HEK293 (cell line): ENCODE measurements around the gene CHCHD6.

Source experiments
- CTCF ChIA-PET: fragments of 350-600 bp; formaldehyde crosslinking; extraction: SDS; loops from one replicate; lab custom pipeline; 2021; ENCODE audit warnings: antibody characterized with exemption; lab: Yijun Ruan, JAX
- POLR2A ChIA-PET: fragments of 300-600 bp; formaldehyde crosslinking; extraction: SDS; loops from one replicate; lab custom pipeline; 2020; ENCODE audit warnings: antibody characterized with exemption, inconsistent platforms; lab: Yijun Ruan, JAX
- H3K27ac ChIP-seq: fragments of 200-500 bp; sonication (Bioruptor generic); 2 replicates; pipeline ENCODE4 v1.5.1; 2014; ENCODE audit warnings: low read depth, low read length, control low read depth, inconsistent platforms; ENCODE audit errors: extremely low read depth
- H3K36me3 ChIP-seq, 2 experiments: fragments of 200-500 bp in 1 of 2; sonication (Bioruptor generic) in 1 of 2; 1 replicate in 1 of 2; 2 replicates in 1 of 2; pipeline ENCODE4 v1.5.1; 2014 to 2017; ENCODE audit warnings: inconsistent platforms in 2 of 2, low read length in 2 of 2; ENCODE audit not compliant: control insufficient read depth in 2 of 2, insufficient read depth in 1 of 2
- H3K4me1 ChIP-seq: fragments of 200-500 bp; sonication (Bioruptor generic); 2 replicates; pipeline ENCODE4 v1.5.1; 2014; ENCODE audit warnings: mild to moderate bottlenecking, low read length, inconsistent platforms; ENCODE audit not compliant: control insufficient read depth, insufficient read depth
- H3K4me3 ChIP-seq: 2 replicates; pipeline ENCODE4 v1.5.1; 2011; ENCODE audit warnings: low read depth, mild to moderate bottlenecking, control low read depth, low read length, moderate library complexity
- H3K9me3 ChIP-seq: fragments of 200-500 bp; sonication (Bioruptor generic); 2 replicates; pipeline ENCODE4 v1.5.1; 2014; ENCODE audit warnings: low read depth, low read length, inconsistent platforms; ENCODE audit not compliant: control insufficient read depth, insufficient read depth
- EGR2 ChIP-seq: fragments of 450-650 bp; formaldehyde crosslinking; IDR thresholded peaks from 2 replicates; pipeline ENCODE4 v1.5.1; 2016; ENCODE audit warnings: low read depth, missing biosample characterization, missing genetic modification characterization
- GLI2 ChIP-seq: fragments of 450-650 bp; formaldehyde crosslinking; IDR thresholded peaks from 2 replicates; pipeline ENCODE4; 2017; ENCODE audit warnings: missing biosample characterization, missing genetic modification characterization, low read depth, borderline replicate concordance
- IKZF3 ChIP-seq: fragments of 450-650 bp; IDR thresholded peaks from 2 replicates; pipeline ENCODE4 v1.5.0; 2018; ENCODE audit warnings: missing biosample characterization, mild to moderate bottlenecking, missing genetic modification characterization, moderate library complexity
- SP7 ChIP-seq: fragments of 450-650 bp; formaldehyde crosslinking; IDR thresholded peaks from 2 replicates; pipeline ENCODE4 v1.5.1; 2016; ENCODE audit warnings: missing biosample characterization, missing genetic modification characterization
- ZBTB17 ChIP-seq: fragments of 450-650 bp; formaldehyde crosslinking; IDR thresholded peaks from 2 replicates; pipeline ENCODE4 v1.5.1; 2016; ENCODE audit warnings: missing biosample characterization, missing genetic modification characterization
- ZEB2 ChIP-seq: fragments of 450-650 bp; formaldehyde crosslinking; IDR thresholded peaks from 2 replicates; pipeline ENCODE4 v1.5.1; 2016; ENCODE audit warnings: missing biosample characterization, missing genetic modification characterization
- ZIC2 ChIP-seq: fragments of 450-650 bp; formaldehyde crosslinking; IDR thresholded peaks from 2 replicates; pipeline ENCODE4 v1.5.1; 2016; ENCODE audit warnings: missing biosample characterization, missing genetic modification characterization
- ZNF146 ChIP-seq: fragments of 450-650 bp; formaldehyde crosslinking; IDR thresholded peaks from 2 replicates; pipeline ENCODE4 v1.5.1; 2016; ENCODE audit warnings: missing biosample characterization, missing genetic modification characterization
- ZNF214 ChIP-seq: fragments of 450-650 bp; formaldehyde crosslinking; IDR thresholded peaks from 2 replicates; pipeline ENCODE4 v1.5.1; 2017; ENCODE audit warnings: missing biosample characterization, mild to moderate bottlenecking, missing genetic modification characterization, borderline replicate concordance
- ZNF221 ChIP-seq: fragments of 450-650 bp; formaldehyde crosslinking; IDR thresholded peaks from 2 replicates; pipeline ENCODE4 v1.5.1; 2017; ENCODE audit warnings: missing biosample characterization, missing genetic modification characterization, borderline replicate concordance
- ZNF510 ChIP-seq: fragments of 450-650 bp; formaldehyde crosslinking; IDR thresholded peaks from 2 replicates; pipeline ENCODE4 v1.5.1; 2018; ENCODE audit warnings: mild to moderate bottlenecking, missing genetic modification characterization, missing biosample characterization; ENCODE audit not compliant: insufficient replicate concordance
- ZNF529 ChIP-seq: fragments of 450-650 bp; formaldehyde crosslinking; IDR thresholded peaks from 2 replicates; pipeline ENCODE4 v1.5.1; 2017; ENCODE audit warnings: missing genetic modification characterization, missing biosample characterization; ENCODE audit not compliant: insufficient replicate concordance
- ZNF629 ChIP-seq: fragments of 450-650 bp; formaldehyde crosslinking; IDR thresholded peaks from 2 replicates; pipeline ENCODE4 v1.5.1; 2017; ENCODE audit warnings: missing biosample characterization, missing genetic modification characterization
- TF ChIP-seq, protein P1 (sequence below): fragments of 450-650 bp; formaldehyde crosslinking; IDR thresholded peaks from 2 replicates; pipeline ENCODE4 v1.5.1; 2017; ENCODE audit warnings: missing biosample characterization, missing genetic modification characterization
- TF ChIP-seq, protein P2 (sequence below): fragments of 450-650 bp; formaldehyde crosslinking; IDR thresholded peaks from 2 replicates; pipeline ENCODE4 v1.5.1; 2016; ENCODE audit warnings: missing biosample characterization, missing genetic modification characterization
- TF ChIP-seq, protein P3 (sequence below): fragments of 450-650 bp; formaldehyde crosslinking; IDR thresholded peaks from 2 replicates; pipeline ENCODE4 v1.5.1; 2016; ENCODE audit warnings: missing biosample characterization, missing genetic modification characterization
- TF ChIP-seq, protein P4 (sequence below): fragments of 450-650 bp; formaldehyde crosslinking; IDR thresholded peaks from 2 replicates; pipeline ENCODE4 v1.5.1; 2016; ENCODE audit warnings: missing biosample characterization, missing genetic modification characterization
- TF ChIP-seq, protein P5 (sequence below): fragments of 450-650 bp; formaldehyde crosslinking; IDR thresholded peaks from 2 replicates; pipeline ENCODE4 v1.5.1; 2017; ENCODE audit warnings: missing biosample characterization, missing genetic modification characterization

The CHCHD6 gene

DNA sequence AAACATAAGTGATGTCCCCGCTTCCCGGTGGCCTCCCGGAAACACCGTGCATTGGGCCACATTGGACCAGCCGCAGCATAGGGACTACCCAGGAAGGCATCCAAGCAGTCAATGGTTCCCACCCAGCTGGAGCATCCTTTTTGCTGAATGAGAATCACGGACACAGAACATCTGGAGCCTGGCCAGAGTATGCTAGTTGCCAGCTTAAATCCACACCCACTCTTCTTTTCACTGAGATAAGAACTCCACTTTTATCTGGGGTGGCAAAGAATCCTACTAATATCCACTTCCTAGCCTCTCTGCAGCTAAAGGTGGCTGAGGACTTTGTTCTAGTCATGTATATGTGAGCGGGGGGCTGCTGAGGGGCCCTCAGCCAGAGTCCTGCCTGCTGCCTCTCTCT lies 183.6 kb downstream of the CHCHD6 start:
- POLR2A ChIA-PET: no interaction called here
- CTCF ChIA-PET: no interaction called here
- TF ChIP-seq, protein P1, sequence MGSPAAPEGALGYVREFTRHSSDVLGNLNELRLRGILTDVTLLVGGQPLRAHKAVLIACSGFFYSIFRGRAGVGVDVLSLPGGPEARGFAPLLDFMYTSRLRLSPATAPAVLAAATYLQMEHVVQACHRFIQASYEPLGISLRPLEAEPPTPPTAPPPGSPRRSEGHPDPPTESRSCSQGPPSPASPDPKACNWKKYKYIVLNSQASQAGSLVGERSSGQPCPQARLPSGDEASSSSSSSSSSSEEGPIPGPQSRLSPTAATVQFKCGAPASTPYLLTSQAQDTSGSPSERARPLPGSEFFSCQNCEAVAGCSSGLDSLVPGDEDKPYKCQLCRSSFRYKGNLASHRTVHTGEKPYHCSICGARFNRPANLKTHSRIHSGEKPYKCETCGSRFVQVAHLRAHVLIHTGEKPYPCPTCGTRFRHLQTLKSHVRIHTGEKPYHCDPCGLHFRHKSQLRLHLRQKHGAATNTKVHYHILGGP (tag by site-specific recombination): no peak
- TF ChIP-seq ZBTB17 (tag by site-specific recombination) (no peak), ZNF529 (tag by site-specific recombination) (no peak), GLI2 (tag by site-specific recombination) (no peak), ZNF510 (tag by site-specific recombination) (no peak), SP7 (no peak), EGR2 (no peak), IKZF3 (tag by site-specific recombination) (no peak), ZNF214 (tag by site-specific recombination) (no peak), ZNF629 (no peak), ZEB2 (tag by site-specific recombination) (no peak), ZNF146 (no peak)
- TF ChIP-seq, protein P2, sequence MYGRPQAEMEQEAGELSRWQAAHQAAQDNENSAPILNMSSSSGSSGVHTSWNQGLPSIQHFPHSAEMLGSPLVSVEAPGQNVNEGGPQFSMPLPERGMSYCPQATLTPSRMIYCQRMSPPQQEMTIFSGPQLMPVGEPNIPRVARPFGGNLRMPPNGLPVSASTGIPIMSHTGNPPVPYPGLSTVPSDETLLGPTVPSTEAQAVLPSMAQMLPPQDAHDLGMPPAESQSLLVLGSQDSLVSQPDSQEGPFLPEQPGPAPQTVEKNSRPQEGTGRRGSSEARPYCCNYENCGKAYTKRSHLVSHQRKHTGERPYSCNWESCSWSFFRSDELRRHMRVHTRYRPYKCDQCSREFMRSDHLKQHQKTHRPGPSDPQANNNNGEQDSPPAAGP (tag by site-specific recombination): no peak
- TF ChIP-seq, protein P3, sequence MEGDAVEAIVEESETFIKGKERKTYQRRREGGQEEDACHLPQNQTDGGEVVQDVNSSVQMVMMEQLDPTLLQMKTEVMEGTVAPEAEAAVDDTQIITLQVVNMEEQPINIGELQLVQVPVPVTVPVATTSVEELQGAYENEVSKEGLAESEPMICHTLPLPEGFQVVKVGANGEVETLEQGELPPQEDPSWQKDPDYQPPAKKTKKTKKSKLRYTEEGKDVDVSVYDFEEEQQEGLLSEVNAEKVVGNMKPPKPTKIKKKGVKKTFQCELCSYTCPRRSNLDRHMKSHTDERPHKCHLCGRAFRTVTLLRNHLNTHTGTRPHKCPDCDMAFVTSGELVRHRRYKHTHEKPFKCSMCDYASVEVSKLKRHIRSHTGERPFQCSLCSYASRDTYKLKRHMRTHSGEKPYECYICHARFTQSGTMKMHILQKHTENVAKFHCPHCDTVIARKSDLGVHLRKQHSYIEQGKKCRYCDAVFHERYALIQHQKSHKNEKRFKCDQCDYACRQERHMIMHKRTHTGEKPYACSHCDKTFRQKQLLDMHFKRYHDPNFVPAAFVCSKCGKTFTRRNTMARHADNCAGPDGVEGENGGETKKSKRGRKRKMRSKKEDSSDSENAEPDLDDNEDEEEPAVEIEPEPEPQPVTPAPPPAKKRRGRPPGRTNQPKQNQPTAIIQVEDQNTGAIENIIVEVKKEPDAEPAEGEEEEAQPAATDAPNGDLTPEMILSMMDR (tag by site-specific recombination): no peak
- TF ChIP-seq, protein P4, sequence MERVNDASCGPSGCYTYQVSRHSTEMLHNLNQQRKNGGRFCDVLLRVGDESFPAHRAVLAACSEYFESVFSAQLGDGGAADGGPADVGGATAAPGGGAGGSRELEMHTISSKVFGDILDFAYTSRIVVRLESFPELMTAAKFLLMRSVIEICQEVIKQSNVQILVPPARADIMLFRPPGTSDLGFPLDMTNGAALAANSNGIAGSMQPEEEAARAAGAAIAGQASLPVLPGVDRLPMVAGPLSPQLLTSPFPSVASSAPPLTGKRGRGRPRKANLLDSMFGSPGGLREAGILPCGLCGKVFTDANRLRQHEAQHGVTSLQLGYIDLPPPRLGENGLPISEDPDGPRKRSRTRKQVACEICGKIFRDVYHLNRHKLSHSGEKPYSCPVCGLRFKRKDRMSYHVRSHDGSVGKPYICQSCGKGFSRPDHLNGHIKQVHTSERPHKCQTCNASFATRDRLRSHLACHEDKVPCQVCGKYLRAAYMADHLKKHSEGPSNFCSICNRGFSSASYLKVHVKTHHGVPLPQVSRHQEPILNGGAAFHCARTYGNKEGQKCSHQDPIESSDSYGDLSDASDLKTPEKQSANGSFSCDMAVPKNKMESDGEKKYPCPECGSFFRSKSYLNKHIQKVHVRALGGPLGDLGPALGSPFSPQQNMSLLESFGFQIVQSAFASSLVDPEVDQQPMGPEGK (tag by site-specific recombination): no peak
- no peaks in the 10 kb centered on the region for H3K36me3 ChIP-seq
- no peaks in the 10 kb centered on the region for H3K4me1 ChIP-seq
- no peak overlapping the region for H3K4me3 ChIP-seq
- no peaks in the 10 kb centered on the region for H3K9me3 ChIP-seq
- no peak overlapping the region for H3K27ac ChIP-seq

DNA sequence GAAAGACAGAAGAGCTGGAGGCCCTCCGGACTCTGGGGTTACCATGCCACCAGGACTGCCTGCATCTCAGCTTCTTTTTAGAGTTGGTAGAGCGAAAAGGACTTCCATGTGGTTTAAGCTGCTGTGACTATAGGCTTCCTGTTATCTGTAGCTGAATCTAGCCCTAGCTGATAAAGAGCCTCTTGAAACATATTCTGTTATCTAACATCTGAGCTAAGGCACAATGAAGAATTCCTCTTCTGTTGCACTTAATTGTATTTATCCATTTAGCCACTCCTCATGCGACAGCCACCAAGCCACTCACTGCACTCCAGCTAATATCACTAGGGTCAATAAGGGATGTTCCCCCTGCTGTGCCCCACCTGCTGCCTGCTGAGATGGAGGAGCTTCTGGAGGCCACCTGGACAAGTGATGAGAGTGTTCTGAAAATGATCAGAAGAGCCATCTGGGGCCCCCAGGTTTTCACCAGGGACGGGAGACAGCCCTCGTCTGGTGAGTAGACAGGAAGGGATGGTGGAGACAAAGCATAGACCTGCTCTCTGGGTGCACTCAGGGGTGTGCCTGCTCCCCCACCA lies 184.2 kb downstream of the CHCHD6 start:
- peak; percentile 7; the same call in 1 of the 2 replicates for TF ChIP-seq ZIC2 (tag by site-specific recombination)
- TF ChIP-seq ZNF510 (tag by site-specific recombination): no peak
- TF ChIP-seq, protein P5, sequence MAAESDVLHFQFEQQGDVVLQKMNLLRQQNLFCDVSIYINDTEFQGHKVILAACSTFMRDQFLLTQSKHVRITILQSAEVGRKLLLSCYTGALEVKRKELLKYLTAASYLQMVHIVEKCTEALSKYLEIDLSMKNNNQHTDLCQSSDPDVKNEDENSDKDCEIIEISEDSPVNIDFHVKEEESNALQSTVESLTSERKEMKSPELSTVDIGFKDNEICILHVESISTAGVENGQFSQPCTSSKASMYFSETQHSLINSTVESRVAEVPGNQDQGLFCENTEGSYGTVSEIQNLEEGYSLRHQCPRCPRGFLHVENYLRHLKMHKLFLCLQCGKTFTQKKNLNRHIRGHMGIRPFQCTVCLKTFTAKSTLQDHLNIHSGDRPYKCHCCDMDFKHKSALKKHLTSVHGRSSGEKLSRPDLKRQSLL (tag by site-specific recombination): no peak
- no peak for TF ChIP-seq ZNF221 (tag by site-specific recombination)
- TF ChIP-seq, all 188 proteins: peak for 1
- ChIA-PET CTCF (no interaction called here), POLR2A (no interaction called here)
- no peaks in the 10 kb centered on the region for H3K9me3 ChIP-seq
- no peak overlapping the region for H3K27ac ChIP-seq
- H3K4me1 ChIP-seq: no peaks in the 10 kb centered on the region
- no peak overlapping the region for H3K4me3 ChIP-seq
- H3K36me3 ChIP-seq: no peaks in the 10 kb centered on the region
